Esophagus squamous epithelium (tissue), 5 donors: ENCODE results near the gene COG2. TPM values are rescaled to one million over a fixed set of nuclear protein-coding genes. Genes with fewer than 3 reads are reported as not detected.

Experiments
- DNase-seq: peaks from one replicate; lab custom pipeline; 2025; lab: John Stamatoyannopoulos, UW
- H3K27ac ChIP-seq, 4 donors: fragments of 200-600 bp; sonication (generic); one replicate each; pipeline ENCODE4 v1.5.1; 2016 to 2019; ENCODE audit warnings: mild to moderate bottlenecking in 1 of 4
- H3K27me3 ChIP-seq, 4 donors: fragments of 200-600 bp; sonication (generic); 1 replicate in 3 of 4; 2 replicates in 1 of 4; pipeline versions ENCODE4 v1.5.1 to v1.6.0; 2017 to 2021; ENCODE audit warnings: antibody characterized with exemption in 1 of 4
- H3K36me3 ChIP-seq, 3 donors: fragments of 200-600 bp; sonication (generic); one replicate each; pipeline ENCODE4 v1.5.1; 2016 to 2019
- H3K4me1 ChIP-seq, 3 donors: fragments of 200-600 bp; sonication (generic); one replicate each; pipeline ENCODE4 v1.5.1; 2017 to 2019
- H3K4me3 ChIP-seq, 4 donors: fragments of 200-600 bp; sonication (generic); 1 replicate in 3 of 4; 2 replicates in 1 of 4; pipeline ENCODE4 v1.5.1; 2016 to 2019; ENCODE audit warnings: mild to moderate bottlenecking in 2 of 4, moderate library complexity in 1 of 4
- H3K9me3 ChIP-seq, 3 donors: fragments of 200-600 bp; sonication (generic); one replicate each; pipeline ENCODE4 v1.5.1; 2016 to 2019
- POLR2A ChIP-seq, 4 donors: fragments of 450-650 bp; IDR thresholded peaks; one replicate each; pipeline ENCODE4 v1.6.1; 2017; ENCODE audit warnings: antibody characterized with exemption in 4 of 4, mild to moderate bottlenecking in 4 of 4, moderate library complexity in 3 of 4
- WGBS, 2 donors: methylation state at CpG; one replicate each; pipeline ENCODE4 v1.1.5; 2018; 5-methylcytosine and 5-hydroxymethylcytosine counted together
- intact Hi-C: fragments of 100-400 bp; cut with DNase I; formaldehyde crosslinking; loops from one replicate; pipeline ENCODE4 v1.15.0; 2022
- total RNA-seq, 4 donors: library from RNA; depleted of rRNA; stranded (reverse); fragments of >200 nt; gene quantifications; one replicate each; pipeline ENCODE4 v1.1.0, GENCODE V29; 2016
- TF ChIP-seq, protein P1 (sequence below), 6 experiments: fragments of 450-650 bp in 4 of 6; fragments of 200-600 bp in 2 of 6; sonication (generic) in 2 of 6; IDR thresholded peaks; one replicate each; pipeline ENCODE4 v1.5.1; 2016 to 2019; ENCODE audit warnings: antibody characterized with exemption in 6 of 6, mild to moderate bottlenecking in 4 of 6, moderate library complexity in 4 of 6
- donor health status: DM: yes; HTN: yes; CAD: no.

Gene COG2
- total RNA-seq, 4 donors from 2014 or later, result 12.7 to 27.7 (median 18.5) TPM

DNA sequence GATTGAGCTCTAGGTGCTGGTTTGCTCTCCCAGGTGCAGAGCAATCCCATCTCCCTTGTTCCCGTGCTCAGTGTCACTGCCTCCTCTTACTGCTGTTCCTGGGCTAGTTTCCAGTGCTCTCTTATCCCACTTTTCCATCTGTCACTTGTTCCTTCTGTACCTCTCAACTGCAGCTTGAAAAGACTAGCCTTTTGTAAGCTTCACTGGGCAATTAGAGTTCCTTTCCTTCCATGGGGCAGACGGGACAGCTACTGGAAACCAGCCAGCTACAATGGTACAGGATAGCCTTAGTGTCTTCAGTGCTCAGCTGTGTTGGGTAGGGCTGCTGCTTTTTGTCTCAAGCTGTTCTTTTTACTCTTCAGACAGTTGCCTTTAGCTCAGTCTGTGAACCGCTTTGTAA, 40.0 kb downstream of the COG2 start:
- Histone ChIP-seq H3K4me3 (no peak overlapping the region), H3K27ac (no peak overlapping the region), H3K4me1 (peaks cover 0 to 22% (median 0%) of the 10 kb centered on the region in 3 donors), H3K27me3 (no peaks in the 10 kb centered on the region), H3K9me3 (no peaks in the 10 kb centered on the region), H3K36me3 (peaks cover 10 to 100% (median 11%) of the 10 kb centered on the region in 3 donors)
- no peak for DNase-seq
- TF ChIP-seq, protein P1, sequence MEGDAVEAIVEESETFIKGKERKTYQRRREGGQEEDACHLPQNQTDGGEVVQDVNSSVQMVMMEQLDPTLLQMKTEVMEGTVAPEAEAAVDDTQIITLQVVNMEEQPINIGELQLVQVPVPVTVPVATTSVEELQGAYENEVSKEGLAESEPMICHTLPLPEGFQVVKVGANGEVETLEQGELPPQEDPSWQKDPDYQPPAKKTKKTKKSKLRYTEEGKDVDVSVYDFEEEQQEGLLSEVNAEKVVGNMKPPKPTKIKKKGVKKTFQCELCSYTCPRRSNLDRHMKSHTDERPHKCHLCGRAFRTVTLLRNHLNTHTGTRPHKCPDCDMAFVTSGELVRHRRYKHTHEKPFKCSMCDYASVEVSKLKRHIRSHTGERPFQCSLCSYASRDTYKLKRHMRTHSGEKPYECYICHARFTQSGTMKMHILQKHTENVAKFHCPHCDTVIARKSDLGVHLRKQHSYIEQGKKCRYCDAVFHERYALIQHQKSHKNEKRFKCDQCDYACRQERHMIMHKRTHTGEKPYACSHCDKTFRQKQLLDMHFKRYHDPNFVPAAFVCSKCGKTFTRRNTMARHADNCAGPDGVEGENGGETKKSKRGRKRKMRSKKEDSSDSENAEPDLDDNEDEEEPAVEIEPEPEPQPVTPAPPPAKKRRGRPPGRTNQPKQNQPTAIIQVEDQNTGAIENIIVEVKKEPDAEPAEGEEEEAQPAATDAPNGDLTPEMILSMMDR (IDR thresholded peaks at IDR 0.05), result no peak
- TF ChIP-seq POLR2A (IDR thresholded peaks at IDR 0.05), result no peak
- WGBS, 2 donors, result 54 to 62% methylated on average over 3 of the region's 3 CpGs
- intact Hi-C loops, result no loop called here

DNA sequence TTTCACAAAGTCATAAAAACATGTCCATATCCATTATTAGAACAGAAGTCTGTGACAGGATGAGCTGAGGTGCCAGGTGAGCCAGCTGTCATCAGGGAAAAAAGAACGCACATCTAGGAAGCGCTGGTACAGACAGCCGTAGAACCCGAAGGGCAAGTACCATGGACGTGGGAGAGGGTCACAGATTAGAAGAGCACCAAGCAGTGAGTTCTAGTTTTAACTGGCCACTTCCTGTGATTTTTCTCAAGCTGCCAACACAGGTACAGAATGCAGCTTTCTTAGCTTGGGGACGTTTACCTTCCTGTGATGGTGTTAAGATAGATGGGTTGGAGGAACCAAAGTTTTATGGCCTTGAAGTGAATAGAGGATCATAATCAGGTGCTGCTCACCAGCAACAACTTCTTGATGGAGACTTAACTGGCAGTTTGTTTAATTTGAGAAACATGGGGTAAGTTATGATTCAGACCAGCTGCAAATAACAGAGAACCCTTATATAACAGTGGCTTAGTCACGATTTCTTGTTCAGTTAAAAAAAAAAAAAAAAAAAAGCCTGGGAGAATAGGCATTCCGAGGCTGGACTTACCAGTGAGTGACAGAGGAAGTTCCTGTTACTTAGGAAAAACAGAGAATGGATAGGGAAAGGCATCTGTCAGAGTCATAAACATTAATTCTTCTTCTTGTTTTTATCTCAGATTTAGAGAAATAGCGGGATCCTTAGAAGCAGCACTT, 40.8 kb downstream of the COG2 start:
- intact Hi-C loops, result no loop called here
- Histone ChIP-seq H3K9me3 (no peaks in the 10 kb centered on the region), H3K4me3 (no peak overlapping the region), H3K4me1 (peaks cover 0 to 22% (median 0%) of the 10 kb centered on the region in 3 donors), H3K27ac (no peak overlapping the region), H3K27me3 (no peaks in the 10 kb centered on the region), H3K36me3 (peaks cover 10 to 100% (median 11%) of the 10 kb centered on the region in 3 donors)
- TF ChIP-seq, protein P1 (IDR thresholded peaks at IDR 0.05), result no peak
- no peak for TF ChIP-seq POLR2A (IDR thresholded peaks at IDR 0.05)
- no peak for DNase-seq
- WGBS, 2 donors, result 75 to 83% methylated on average over 9 of the region's 9 CpGs

DNA sequence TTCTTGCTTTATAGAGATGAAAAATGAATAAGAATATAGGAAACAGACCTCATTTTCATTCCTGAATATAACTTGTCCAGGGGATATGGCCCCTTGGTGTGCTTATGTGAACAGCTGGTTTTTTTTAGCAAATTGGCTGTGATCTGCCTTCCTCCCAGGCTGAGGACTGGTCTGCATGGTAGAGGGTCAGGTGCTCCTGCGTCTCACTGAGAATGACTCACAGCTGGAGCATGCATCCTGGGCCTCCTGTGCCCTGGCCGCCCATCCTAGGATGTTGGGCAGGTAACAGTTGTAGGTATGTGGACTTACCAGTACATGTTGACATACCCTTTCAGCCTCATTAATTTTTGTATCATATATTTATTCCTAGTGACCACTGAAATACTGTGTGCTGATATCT, 41.9 kb downstream of the COG2 start:
- H3K9me3 ChIP-seq, result no peaks in the 10 kb centered on the region
- no peak for DNase-seq
- peaks cover 0 to 22% (median 0%) of the 10 kb centered on the region in 3 donors for H3K4me1 ChIP-seq
- TF ChIP-seq, protein P1 (IDR thresholded peaks at IDR 0.05), result no peak
- no peak for TF ChIP-seq POLR2A (IDR thresholded peaks at IDR 0.05)
- peak overlapping the region in 1 of 4 donors; percentile 27 for H3K27ac ChIP-seq
- intact Hi-C loops, result no loop called here
- WGBS, 2 donors, result 65 to 80% methylated on average over 2 of the region's 2 CpGs
- H3K27me3 ChIP-seq, result no peaks in the 10 kb centered on the region
- no peak overlapping the region for H3K4me3 ChIP-seq
- H3K36me3 ChIP-seq, result peaks cover 7 to 100% (median 10%) of the 10 kb centered on the region in 3 donors

DNA sequence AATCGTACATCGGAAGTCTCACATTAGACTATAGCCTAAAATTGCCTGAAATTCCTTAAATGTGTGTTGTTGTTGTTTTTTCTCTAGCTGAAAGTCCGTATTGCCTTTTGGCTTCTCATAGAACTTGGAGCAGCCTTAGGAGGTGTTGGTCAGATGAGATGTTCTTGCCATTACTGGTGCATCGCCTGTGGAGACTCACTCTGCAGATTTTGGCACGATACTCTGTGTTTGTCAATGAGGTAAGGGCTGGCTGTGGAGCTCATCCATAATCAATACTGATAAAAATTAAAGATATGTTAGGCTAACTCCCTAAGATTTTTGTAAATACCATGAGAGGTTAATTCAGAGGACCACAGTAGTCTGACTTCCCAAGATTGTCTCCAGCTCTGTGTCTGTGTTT, 42.7 kb downstream of the COG2 start:
- no peak for TF ChIP-seq POLR2A (IDR thresholded peaks at IDR 0.05)
- TF ChIP-seq, protein P1 (IDR thresholded peaks at IDR 0.05), result no peak
- Histone ChIP-seq H3K4me1 (peaks cover 0 to 22% (median 0%) of the 10 kb centered on the region in 3 donors), H3K27me3 (no peaks in the 10 kb centered on the region), H3K36me3 (peaks cover 9 to 100% (median 18%) of the 10 kb centered on the region in 3 donors), H3K4me3 (no peak overlapping the region), H3K27ac (no peak overlapping the region), H3K9me3 (no peaks in the 10 kb centered on the region)
- intact Hi-C loops, result no loop called here
- WGBS, 2 donors, result 91 to 95% methylated on average over 5 of the region's 5 CpGs
- no peak for DNase-seq

DNA sequence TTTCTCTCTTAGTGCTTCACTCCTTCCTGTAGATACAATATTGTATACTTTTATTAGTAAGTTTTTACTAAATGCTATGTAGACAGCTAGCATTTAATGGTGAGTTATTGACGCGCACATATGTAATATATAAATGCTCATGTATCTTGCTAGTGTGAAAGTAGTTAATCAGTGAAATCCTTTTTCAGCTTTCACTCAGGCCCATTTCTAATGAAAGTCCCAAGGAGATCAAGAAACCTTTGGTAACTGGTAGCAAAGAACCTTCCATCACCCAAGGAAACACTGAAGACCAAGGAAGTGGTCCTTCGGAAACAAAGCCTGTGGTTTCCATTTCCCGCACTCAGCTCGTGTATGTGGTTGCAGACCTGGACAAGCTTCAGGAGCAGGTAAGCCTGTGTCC, 44.5 kb downstream of the COG2 start:
- H3K4me3 ChIP-seq, result no peak overlapping the region
- H3K9me3 ChIP-seq, result no peaks in the 10 kb centered on the region
- H3K4me1 ChIP-seq, result peaks cover 0 to 19% (median 0%) of the 10 kb centered on the region in 3 donors
- peaks cover 17 to 100% (median 29%) of the 10 kb centered on the region in 3 donors for H3K36me3 ChIP-seq
- intact Hi-C loops, result no loop called here
- H3K27me3 ChIP-seq, result no peaks in the 10 kb centered on the region
- 77 to 88% methylated on average over 5 of the region's 5 CpGs for WGBS, 2 donors
- no peak overlapping the region for H3K27ac ChIP-seq
- TF ChIP-seq POLR2A (IDR thresholded peaks at IDR 0.05), result no peak
- TF ChIP-seq, protein P1 (IDR thresholded peaks at IDR 0.05), result no peak
- DNase-seq, result no peak
